GM12891 (cell line): Measurements from ENCODE around the gene PALS2. TPM values are rescaled to one million over a fixed set of nuclear protein-coding genes. Genes with fewer than 3 reads are reported as not detected.

Experiments
- DNase-seq: peaks from one replicate; pipeline ENCODE4 v3.0.0; 2011; ENCODE audit warnings: low spot score; ENCODE audit not compliant: insufficient read length
- FAIRE-seq: peaks from 2 replicates; lab custom pipeline; 2011; peaks lifted over from hg19 to GRCh38; lab: Jason Lieb, UNC
- PAX5 ChIP-seq: IDR thresholded peaks from 2 replicates; pipeline ENCODE4 v1.6.1; 2011; ENCODE audit warnings: low read length, moderate library complexity, mild to moderate bottlenecking; ENCODE audit not compliant: insufficient read depth, severe bottlenecking
- POLR2A ChIP-seq: IDR thresholded peaks from 2 replicates; pipeline ENCODE4 v1.6.1; 2011; ENCODE audit warnings: low read depth, low read length, control low read depth
- POLR2AphosphoS5 ChIP-seq: IDR thresholded peaks from 2 replicates; pipeline ENCODE4 v1.6.1; 2011; ENCODE audit warnings: low read depth, low read length, control low read depth
- POU2F2 ChIP-seq: IDR thresholded peaks from 2 replicates; pipeline ENCODE4 v1.6.1; 2011; ENCODE audit warnings: low read depth, mild to moderate bottlenecking, control low read depth, low read length, moderate library complexity
- SPI1 ChIP-seq: IDR thresholded peaks from 2 replicates; pipeline ENCODE4 v1.6.1; 2011; ENCODE audit warnings: low read depth, low read length, control low read depth
- TAF1 ChIP-seq: IDR thresholded peaks from 2 replicates; pipeline ENCODE4 v1.6.1; 2011; ENCODE audit warnings: low read depth, low read length, control low read depth
- polyA plus RNA-seq: library from polyadenylated mRNA; unstranded; fragments of >200 nt; gene quantifications from one replicate; pipeline ENCODE4 v1.2.1, GENCODE V29; 2012; ENCODE audit warnings: low read depth, missing spikeins, inconsistent platforms; ENCODE audit not compliant: missing spikeins

The PALS2 gene
- 14.3 TPM for polyA plus RNA-seq

DNA sequence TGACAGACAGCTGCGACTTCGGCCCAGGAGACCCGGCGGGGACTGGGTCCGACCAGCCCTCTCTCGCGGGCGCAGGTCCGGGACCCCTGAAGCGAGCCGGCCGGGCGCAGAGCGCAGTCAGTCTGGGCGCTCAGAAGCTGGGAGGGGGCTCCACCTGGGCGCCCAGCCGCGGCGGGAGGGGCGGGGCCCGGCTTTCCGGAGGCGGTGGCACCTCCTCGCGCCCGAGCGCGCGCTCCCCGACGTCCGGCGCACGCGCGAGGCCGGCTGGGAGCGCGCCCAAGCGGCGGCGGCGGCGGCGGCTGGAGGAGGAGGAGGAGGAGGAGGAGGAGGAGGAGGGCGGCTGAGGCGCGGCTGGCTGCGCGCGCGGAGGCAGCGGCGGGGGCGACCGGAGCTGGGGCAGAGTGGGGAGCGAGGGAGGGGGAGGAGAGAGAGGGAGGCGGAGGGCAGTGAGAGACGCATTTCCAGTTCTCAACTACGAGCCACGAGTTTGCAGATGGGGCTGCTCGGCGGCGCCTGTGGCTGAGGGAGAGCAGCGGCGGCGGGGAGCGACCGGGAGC is at the start of gene PALS2:
Gene PALS2 (plus strand): TSS at position 456 of the 557 bp plus-strand sequence. CDS start 50,216 bp downstream, outside the sequence.
- FAIRE-seq (peak; percentile 78), DNase-seq (peak; percentile 72)
- TF ChIP-seq PAX5 (peak; percentile 37), POLR2A (0 out of 2 replicates have a peak, but pooled peaks have one; percentile 16), TAF1 (no peak)

- no peak for TF ChIP-seq TAF1
- TF ChIP-seq SPI1 = no peak
- no peak for TF ChIP-seq POLR2AphosphoS5
- no peak for TF ChIP-seq PAX5
- no peak for TF ChIP-seq POU2F2
- no peak for TF ChIP-seq POLR2A
- no peak for FAIRE-seq
- no peak for DNase-seq
Observed at GRCh38 chr7:24531255-24531654, 42.0 kb upstream of the PALS2 start.

DNA sequence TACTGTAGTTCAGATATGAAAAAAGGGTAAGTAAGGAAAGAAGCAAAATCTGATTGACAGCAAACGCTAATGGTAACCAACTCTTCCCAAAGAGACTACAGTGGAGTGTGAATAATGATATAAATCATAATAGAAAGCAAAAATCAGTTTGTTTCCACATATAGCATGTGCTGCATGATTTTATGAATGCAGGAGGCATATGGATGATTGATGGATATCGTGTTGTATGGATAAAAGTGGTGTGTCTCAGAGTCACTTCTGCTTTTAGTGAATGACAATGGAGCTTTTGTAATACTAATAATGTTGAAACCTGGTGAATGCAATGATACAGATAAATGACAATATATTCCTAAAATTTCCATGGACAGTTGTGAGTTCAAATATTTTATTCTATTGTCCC is 36.6 kb upstream of the PALS2 start:
- FAIRE-seq = no peak

GRCh38 chr7:24540956-24541355 is 32.3 kb upstream of the PALS2 start:
- FAIRE-seq = no peak
- TF ChIP-seq POU2F2 = no peak
- TF ChIP-seq TAF1 = no peak
- TF ChIP-seq PAX5 = no peak
- TF ChIP-seq POLR2A = no peak
- no peak for TF ChIP-seq SPI1
- TF ChIP-seq POLR2AphosphoS5 = no peak
- DNase-seq = no peak

More for the DNA sequence above, 36.6 kb upstream of the PALS2 start:
- TF ChIP-seq POU2F2 (no peak), PAX5 (no peak), POLR2A (no peak), TAF1 (no peak), POLR2AphosphoS5 (no peak), SPI1 (no peak)
- DNase-seq = no peak

DNA sequence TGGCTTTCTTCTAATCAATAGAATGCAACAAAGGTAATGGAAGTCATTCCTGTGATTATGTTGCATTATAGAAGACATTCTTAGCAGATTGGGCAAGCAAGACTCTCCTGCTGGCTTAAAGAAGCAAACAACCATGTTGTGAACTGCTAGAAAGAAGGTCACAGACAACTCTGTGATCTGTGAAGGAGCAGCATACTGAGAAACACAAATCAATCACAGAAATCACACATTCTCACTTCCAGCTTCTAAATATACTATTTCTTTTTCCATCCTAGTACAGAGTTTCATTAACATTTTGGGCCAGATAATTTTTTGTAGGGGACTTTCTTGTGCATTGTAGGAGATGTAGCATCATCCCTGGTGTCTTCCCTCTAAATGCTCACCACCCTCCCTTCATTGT is 28.0 kb upstream of the PALS2 start:
- FAIRE-seq (no peak), DNase-seq (no peak)
- TF ChIP-seq POU2F2 (no peak), POLR2AphosphoS5 (no peak), SPI1 (no peak)

GRCh38 chr7:24548390-24548789 is 24.9 kb upstream of the PALS2 start:
- DNase-seq (no peak), FAIRE-seq (no peak)
- TF ChIP-seq POU2F2 (no peak), PAX5 (no peak), SPI1 (no peak), POLR2AphosphoS5 (no peak), TAF1 (no peak), POLR2A (no peak)

DNA sequence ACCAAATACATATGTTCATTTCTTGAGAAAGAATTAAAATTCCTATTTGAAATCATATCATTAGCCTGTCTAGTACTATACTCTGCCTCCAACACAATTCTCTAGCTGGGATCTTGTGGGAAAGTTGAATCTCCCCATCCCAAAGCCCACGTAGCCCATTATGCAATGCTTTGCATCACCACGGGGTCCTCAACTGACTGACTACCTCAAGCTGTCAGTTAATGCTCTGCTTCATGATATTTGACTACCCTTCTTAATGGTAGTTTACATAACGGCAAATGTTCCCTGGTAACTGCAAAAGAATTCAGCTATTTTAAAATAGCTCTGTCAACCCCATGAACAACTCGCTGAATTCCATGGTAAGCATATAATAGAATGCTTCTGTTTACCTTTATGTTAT is 23.3 kb upstream of the PALS2 start:
- TF ChIP-seq POLR2AphosphoS5 = no peak
- no peak for TF ChIP-seq SPI1
- no peak for TF ChIP-seq POLR2A
- TF ChIP-seq PAX5 = no peak
- no peak for TF ChIP-seq POU2F2
- TF ChIP-seq TAF1 = no peak
- no peak for DNase-seq
- FAIRE-seq = no peak

- DNase-seq = no peak
- TF ChIP-seq SPI1 (no peak), POLR2AphosphoS5 (no peak), POU2F2 (no peak), POLR2A (no peak), PAX5 (no peak), TAF1 (no peak)
- FAIRE-seq = no peak
Observed at GRCh38 chr7:24555184-24555583, 18.1 kb upstream of the PALS2 start.

GRCh38 chr7:24555719-24556118 is 17.5 kb upstream of the PALS2 start:
- FAIRE-seq = no peak
- DNase-seq = no peak
- TF ChIP-seq PAX5 = no peak
- no peak for TF ChIP-seq TAF1
- no peak for TF ChIP-seq SPI1
- TF ChIP-seq POLR2AphosphoS5 = no peak
- TF ChIP-seq POU2F2 = no peak
- no peak for TF ChIP-seq POLR2A

DNA sequence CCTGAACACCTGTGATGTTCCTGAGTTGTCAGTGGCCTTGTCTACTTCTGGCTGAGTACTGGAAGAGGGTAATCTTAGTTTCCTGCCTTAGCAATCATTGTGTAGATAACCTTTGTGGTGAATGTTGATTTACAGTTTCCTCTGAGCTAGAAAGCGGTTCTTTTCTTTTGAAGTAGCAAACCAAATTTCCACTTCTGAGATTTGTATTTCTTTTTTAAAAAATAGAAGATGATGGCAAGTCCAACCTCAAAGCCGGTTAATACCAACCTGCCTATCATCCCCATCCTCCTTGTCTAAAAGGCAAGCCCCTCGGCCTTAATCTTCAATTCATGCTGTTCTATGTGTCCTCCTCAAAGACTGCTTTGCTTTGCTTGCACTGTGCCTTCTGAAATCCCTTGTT is 12.5 kb upstream of the PALS2 start:
- FAIRE-seq (no peak), DNase-seq (no peak)
- TF ChIP-seq POLR2AphosphoS5 (no peak), POU2F2 (no peak), TAF1 (no peak), SPI1 (no peak), PAX5 (no peak), POLR2A (no peak)

DNA sequence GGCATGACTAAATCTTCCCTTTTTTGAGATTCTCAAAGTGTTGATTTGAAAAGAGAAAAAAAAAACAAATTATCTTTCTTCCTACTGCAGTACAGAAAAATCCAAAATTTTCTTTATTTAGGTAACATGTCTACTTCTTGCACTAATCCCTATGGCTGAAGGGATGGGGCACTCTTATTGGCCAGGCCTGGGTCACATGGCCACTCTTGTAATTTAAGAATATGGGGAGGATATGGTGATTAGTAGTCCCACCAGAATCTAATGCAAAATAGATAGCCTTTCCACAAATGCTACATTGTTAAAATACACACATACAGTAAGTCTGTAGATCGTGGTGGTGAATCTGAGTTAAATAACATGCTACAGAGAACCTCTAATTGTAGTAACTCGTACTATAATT is 7.0 kb upstream of the PALS2 start:
- TF ChIP-seq POLR2AphosphoS5 (no peak), PAX5 (no peak), POU2F2 (no peak), POLR2A (no peak), SPI1 (no peak), TAF1 (no peak)
- DNase-seq = no peak
- FAIRE-seq = no peak
